ENCODE data around the gene ZNF740.

ZNF740 gene

DNA sequence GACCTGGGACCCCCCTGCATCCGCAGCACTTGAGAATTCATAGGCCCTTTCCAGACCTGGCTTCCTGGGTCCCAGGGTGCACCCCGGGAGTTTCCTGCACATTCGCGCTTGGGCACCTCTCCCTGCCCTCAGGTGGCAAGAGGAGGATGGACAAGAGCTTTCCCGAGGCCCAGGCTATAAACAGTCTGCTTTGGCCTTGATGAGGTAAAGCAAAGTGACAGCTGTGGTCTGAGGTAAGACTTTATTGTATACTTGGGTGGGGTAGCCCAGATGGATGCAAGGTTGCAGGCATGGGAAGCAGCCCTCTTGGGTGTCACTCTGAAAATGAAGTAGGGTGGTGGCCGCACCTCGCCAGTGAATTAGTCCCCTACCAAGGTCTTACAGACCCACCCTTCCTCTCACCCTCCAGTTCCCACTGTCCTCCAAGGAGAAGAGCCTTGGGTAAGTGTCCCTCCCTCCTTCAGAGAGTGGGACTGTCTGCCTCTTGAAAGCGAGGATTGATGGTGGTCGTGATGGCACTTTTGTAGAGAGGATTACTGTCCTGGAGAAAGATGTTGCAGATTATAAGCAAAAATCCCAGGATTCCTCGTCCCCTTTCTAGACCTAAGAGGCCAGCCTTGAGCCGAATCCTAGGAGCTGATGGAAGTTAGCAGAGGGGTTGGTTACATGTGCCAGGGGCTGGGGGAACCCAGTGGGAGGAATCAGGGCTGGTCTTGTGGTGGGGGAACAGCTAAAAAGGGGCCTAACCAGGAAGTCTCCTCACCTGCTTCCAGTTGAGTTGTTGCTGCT lies 10.8 kb downstream of the ZNF740 start:
- Histone ChIP-seq H4K20me1 (ENCODE audit: control insufficient read depth, insufficient read depth, low read depth, low read length) (no peaks in the 10 kb centered on the region), H3F3A (ENCODE audit: control insufficient read depth, insufficient read depth) (peaks cover 10% of the 10 kb centered on the region), H3K4me2 (ENCODE audit: low read length) (no peak overlapping the region), H3K4me3 (ENCODE audit: low read length) (no peak overlapping the region), H3K27me3 (ENCODE audit: control insufficient read depth, low read length) (no peaks in the 10 kb centered on the region), H3K36me3 (ENCODE audit: control insufficient read depth, low read length) (peaks cover 69% of the 10 kb centered on the region), H3K9me3 (ENCODE audit: control insufficient read depth, insufficient read depth, low read length) (no peaks in the 10 kb centered on the region), H3K79me2 (ENCODE audit: control insufficient read depth, low read length) (no peaks in the 10 kb centered on the region), H3K4me1 (ENCODE audit: control insufficient read depth, low read length) (peaks cover 4% of the 10 kb centered on the region; the same call in 1 of the 2 replicates), H3K27ac (ENCODE audit: low read depth, low read length) (no peak overlapping the region), H3K9me2 (replicated peaks; ENCODE audit: control insufficient read depth, low read length) (no peaks in the 10 kb centered on the region)
- no peak for TF ChIP-seq EZH2phosphoT487 (IDR thresholded peaks at IDR 0.05; ENCODE audit: borderline replicate concordance, low read length)
- TF ChIP-seq, protein P1, sequence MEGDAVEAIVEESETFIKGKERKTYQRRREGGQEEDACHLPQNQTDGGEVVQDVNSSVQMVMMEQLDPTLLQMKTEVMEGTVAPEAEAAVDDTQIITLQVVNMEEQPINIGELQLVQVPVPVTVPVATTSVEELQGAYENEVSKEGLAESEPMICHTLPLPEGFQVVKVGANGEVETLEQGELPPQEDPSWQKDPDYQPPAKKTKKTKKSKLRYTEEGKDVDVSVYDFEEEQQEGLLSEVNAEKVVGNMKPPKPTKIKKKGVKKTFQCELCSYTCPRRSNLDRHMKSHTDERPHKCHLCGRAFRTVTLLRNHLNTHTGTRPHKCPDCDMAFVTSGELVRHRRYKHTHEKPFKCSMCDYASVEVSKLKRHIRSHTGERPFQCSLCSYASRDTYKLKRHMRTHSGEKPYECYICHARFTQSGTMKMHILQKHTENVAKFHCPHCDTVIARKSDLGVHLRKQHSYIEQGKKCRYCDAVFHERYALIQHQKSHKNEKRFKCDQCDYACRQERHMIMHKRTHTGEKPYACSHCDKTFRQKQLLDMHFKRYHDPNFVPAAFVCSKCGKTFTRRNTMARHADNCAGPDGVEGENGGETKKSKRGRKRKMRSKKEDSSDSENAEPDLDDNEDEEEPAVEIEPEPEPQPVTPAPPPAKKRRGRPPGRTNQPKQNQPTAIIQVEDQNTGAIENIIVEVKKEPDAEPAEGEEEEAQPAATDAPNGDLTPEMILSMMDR (IDR thresholded peaks at IDR 0.05; ENCODE audit: low read depth, low read length, poor library complexity, severe bottlenecking) = no peak

DNA sequence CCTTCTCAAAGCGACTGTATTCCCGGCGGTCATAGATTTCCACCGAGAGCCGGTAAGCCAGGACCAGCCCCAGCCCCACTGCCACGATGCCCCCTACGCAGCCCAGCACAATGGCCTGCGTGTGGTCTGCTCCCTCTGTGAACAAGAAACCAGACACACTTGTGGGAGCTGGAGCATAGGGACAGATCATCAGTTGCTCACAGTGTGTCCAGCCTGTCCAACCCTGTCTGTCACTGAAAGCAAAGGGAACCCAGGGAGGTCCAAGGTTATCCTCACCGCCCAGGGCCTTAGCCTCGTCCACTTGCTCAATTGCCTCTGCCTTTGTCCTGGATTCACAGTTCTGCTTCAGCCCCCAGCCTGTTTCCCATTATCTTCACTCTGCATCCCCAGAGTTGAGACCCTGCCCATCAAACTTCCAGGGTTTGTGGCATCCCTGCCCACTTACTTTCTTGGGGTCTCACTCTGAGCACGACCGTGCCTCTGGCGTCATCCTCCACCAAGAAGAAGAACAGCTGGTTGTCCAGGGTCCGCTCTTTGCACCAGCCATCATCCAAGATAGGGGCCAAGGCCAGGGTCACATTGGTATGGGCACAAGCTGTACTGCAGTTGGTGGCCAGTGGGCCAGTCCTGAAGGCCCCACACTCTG lies 11.5 kb downstream of the ZNF740 start:
- Histone ChIP-seq H3F3A (ENCODE audit: control insufficient read depth, insufficient read depth) (peaks cover 10% of the 10 kb centered on the region), H3K9me3 (ENCODE audit: control insufficient read depth, insufficient read depth, low read length) (no peaks in the 10 kb centered on the region), H3K79me2 (ENCODE audit: control insufficient read depth, low read length) (no peaks in the 10 kb centered on the region), H4K20me1 (ENCODE audit: control insufficient read depth, insufficient read depth, low read depth, low read length) (no peaks in the 10 kb centered on the region), H3K4me3 (ENCODE audit: low read length) (no peak overlapping the region), H3K4me2 (ENCODE audit: low read length) (no peak overlapping the region), H3K27ac (ENCODE audit: low read depth, low read length) (no peak overlapping the region), H3K9me2 (replicated peaks; ENCODE audit: control insufficient read depth, low read length) (no peaks in the 10 kb centered on the region), H3K36me3 (ENCODE audit: control insufficient read depth, low read length) (peaks cover 69% of the 10 kb centered on the region), H3K27me3 (ENCODE audit: control insufficient read depth, low read length) (no peaks in the 10 kb centered on the region), H3K4me1 (ENCODE audit: control insufficient read depth, low read length) (peaks cover 7% of the 10 kb centered on the region)
- no peak for TF ChIP-seq EZH2phosphoT487 (IDR thresholded peaks at IDR 0.05; ENCODE audit: borderline replicate concordance, low read length)
- TF ChIP-seq, protein P1 (IDR thresholded peaks at IDR 0.05; ENCODE audit: low read depth, low read length, poor library complexity, severe bottlenecking) = no peak

DNA sequence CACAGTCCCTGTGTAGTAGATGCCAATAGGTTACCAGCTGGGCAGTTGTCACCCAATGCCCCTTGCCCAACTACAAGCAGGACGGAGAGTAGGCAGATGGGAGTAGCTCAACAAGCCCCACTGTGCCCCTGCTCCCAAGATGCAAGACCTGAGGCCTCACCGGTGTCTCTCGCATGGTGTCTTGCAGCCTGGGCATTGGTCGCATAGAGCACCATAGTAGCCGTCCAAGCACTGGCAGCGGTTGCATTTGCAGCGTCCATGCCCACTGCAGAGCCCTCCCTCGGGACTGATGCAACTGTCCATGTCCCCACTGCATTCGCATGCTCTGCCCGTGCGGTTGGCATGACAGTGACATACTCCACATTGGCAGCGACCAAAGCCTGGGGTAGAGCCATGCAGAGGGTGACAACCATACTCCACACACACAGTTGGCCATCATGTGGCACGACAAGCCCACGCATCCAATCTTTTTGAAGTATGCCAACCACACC lies 12.1 kb downstream of the ZNF740 start:
- H4K20me1 ChIP-seq (ENCODE audit: control insufficient read depth, insufficient read depth, low read depth, low read length) = no peaks in the 10 kb centered on the region
- H3K9me3 ChIP-seq (ENCODE audit: control insufficient read depth, insufficient read depth, low read length) = no peaks in the 10 kb centered on the region
- no peaks in the 10 kb centered on the region for H3K9me2 ChIP-seq (replicated peaks; ENCODE audit: control insufficient read depth, low read length)
- no peak overlapping the region for H3K4me3 ChIP-seq (ENCODE audit: low read length)
- H3K27ac ChIP-seq (ENCODE audit: low read depth, low read length) = no peak overlapping the region
- H3K4me2 ChIP-seq (ENCODE audit: low read length) = no peak overlapping the region
- no peaks in the 10 kb centered on the region for H3K79me2 ChIP-seq (ENCODE audit: control insufficient read depth, low read length)
- no peaks in the 10 kb centered on the region for H3K27me3 ChIP-seq (ENCODE audit: control insufficient read depth, low read length)
- no peak for TF ChIP-seq EZH2phosphoT487 (IDR thresholded peaks at IDR 0.05; ENCODE audit: borderline replicate concordance, low read length)
- TF ChIP-seq, protein P1 (IDR thresholded peaks at IDR 0.05; ENCODE audit: low read depth, low read length, poor library complexity, severe bottlenecking) = no peak
- H3K36me3 ChIP-seq (ENCODE audit: control insufficient read depth, low read length) = peaks cover 67% of the 10 kb centered on the region
- peaks cover 10% of the 10 kb centered on the region for H3F3A ChIP-seq (ENCODE audit: control insufficient read depth, insufficient read depth)
- H3K4me1 ChIP-seq (ENCODE audit: control insufficient read depth, low read length) = peaks cover 12% of the 10 kb centered on the region

Measured in DOHH2 (cell line).